Embryonic facial prominence (tissue), 1 donor: ENCODE results near the gene KIAA1328.

Experiments used
- DNase-seq: peaks from one replicate; pipeline ENCODE4 v3.0.0-alpha.2; 2016; ENCODE audit errors: extremely low spot score

The KIAA1328 gene

GRCh38 chr18:36950960-36951359 is 122.0 kb downstream of the KIAA1328 start:
- no peak for DNase-seq

GRCh38 chr18:36953047-36953446 is 124.1 kb downstream of the KIAA1328 start:
- no peak for DNase-seq

GRCh38 chr18:36960038-36960437 is 131.1 kb downstream of the KIAA1328 start:
- DNase-seq = no peak

DNA sequence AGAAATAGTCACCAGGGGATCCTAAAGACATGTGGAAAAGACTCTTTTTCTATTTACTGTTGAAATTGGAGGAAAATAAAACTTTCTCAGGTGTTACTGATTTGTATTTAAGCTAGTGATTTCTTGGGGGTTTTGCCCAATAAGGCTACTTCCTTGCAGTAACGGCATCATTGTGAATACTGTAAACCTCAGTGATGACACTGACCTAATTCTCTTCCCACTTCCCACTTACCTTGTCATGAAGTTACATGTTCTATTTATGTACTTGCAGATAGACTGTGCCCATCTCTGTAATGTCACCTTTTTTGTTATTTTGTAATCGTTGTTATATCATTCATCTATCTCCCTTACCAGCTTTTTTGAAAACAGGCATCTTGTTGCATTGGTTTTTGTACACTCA is 134.5 kb downstream of the KIAA1328 start:
- DNase-seq = no peak

DNA sequence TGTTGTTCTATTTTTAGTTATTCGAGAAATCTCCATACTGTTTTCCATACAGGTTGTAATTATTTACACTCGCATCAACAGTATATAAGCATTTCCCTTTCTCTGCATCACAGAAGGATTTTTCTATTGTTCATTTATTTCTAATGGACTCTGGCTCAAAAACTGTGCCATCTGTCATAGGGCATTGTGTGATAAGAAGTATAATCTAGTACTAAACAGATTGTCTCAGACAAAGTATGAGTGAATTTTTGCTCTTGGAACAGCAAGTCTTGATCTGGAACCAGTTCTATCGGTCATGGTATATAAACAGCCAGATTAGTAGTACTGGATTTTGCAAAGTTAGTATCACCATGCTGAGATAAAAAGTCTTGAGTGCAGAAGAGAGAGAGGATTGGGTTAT is 145.8 kb downstream of the KIAA1328 start:
- DNase-seq = no peak

DNA sequence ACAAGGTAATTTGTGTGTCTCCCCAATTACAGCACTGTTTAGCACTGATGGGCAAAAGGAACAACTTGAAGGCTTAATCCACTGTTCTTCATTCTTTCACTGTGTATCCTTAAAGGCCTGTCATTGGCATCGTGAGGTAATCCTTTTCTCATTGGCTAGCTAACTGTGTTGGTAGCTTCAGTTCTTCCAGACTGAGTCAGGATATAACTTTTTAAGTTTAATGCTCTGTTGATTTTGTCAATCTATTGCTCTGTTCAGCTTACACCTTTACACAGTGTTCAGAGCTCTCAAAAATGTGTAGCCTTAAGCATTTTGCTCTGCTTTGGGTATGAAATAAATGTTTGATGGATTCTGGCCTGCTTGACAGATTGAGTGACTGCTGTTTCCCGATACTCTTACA is 148.2 kb downstream of the KIAA1328 start:
- no peak for DNase-seq

DNA sequence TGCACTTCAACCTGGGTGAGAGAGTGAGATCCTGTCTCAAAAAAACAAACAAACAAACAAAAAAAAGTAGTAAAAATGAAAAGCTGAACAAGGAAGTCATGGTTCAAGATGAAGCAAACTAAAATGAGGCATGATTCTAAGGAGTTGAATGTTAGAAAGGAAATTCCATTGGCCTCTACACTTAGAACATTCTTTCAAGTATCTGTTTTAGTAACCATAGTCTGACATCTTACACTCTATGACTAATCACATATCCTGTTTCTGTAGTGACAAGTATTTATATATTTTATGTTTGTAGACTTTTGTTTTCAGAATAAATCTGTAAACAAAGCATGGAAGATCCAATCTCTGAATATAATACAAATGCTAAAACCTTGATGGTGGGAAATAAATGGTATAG is 164.1 kb downstream of the KIAA1328 start:
- no peak for DNase-seq

- DNase-seq = no peak
Measured at GRCh38 chr18:37006742-37007141, 177.8 kb downstream of the KIAA1328 start.

GRCh38 chr18:37012452-37012851 is 183.5 kb downstream of the KIAA1328 start:
- DNase-seq = no peak

GRCh38 chr18:37019157-37019827 is 190.4 kb downstream of the KIAA1328 start:
- no peak for DNase-seq

DNA sequence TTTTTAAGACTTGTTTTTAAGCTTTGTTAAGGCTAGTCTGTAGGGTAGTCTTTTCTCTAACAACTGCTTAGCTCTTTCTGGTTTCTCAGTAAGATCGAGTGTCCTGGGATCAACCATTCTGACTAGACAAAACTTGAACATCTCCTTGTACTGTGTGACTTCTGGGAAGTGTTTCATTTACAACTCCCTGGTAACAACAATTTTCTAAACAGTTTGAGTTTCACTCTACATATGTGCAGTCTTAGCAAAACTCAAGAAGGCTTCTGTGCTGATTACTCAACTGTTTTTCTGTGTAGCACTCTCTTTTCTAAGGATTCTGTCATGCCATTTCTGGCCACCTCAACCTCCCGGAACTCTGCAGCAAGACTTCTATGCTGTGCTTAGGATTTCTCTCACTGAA is 204.5 kb downstream of the KIAA1328 start:
- DNase-seq = no peak

- no peak for DNase-seq
Measured at GRCh38 chr18:37042381-37042780, 213.5 kb downstream of the KIAA1328 start.

DNA sequence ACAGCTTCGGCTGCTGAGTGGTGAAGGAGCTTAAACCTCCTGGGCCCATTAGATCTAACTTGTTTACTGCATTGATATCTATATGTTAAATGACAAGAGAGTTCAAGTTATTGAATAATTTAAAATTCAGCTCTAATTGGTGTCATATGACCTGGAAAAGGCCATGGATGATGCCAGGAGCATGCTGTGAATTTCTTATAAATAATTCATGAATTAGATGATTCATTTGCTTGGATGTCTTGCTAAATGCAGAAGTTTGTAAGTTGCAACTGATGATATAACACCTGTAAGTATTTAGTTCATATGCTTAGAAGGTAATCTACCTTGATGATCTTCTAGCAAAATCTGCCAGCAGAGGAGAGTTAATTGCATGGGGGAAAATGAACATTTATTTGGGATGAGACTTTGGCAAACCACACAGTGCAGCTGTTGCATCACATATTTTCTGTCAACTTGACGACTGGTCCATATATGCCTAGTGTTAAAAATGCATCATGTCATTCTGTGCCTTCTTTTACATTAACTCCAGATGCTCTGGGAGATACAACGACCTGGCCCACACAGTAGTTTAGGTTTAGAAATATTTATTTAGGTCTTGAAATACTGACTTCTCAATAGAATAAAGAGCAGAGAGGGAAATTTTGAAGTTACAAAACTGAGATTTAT is 226.3 kb downstream of the KIAA1328 start:
- no peak for DNase-seq

DNA sequence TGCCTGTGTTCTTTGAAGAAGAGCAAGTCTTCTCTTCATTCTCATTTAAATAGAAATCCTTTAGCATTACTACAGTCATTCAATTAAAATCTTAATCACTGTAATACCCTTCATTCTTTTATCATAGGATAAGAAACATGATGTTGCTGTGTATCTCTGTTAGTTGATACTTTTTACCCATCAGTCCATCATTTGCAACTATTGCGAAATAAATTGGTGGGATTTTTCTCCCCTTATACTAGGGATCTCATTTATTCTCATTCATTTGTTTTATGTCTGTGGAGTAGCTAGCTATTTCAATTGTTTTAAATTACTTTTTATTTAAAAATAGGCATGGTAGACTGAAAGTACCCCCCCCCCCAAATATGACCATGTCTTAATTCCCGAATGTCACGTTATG is 235.3 kb downstream of the KIAA1328 start:
- no peak for DNase-seq

GRCh38 chr18:37065254-37065653 is 236.3 kb downstream of the KIAA1328 start:
- DNase-seq = no peak

- DNase-seq = no peak
Measured at GRCh38 chr18:37084912-37085311, 256.0 kb downstream of the KIAA1328 start.

DNA sequence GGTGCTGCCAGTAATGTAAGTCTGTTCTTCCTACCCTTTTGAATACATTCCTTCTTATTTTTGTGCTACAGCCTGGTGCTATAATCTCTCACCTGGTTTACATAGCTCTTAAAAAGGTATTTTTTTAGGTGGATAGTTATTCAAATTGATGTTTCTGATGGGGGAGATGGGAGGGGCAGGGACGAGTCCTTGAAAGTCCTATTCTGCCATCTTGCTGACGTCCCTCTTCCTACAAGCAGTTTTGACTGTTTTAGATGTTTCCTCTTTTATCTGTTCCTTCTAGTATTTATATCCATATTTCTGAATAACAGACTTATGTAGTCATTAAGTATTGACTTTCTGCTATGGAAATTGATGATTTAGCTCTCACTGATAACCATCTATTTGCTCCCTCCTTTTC is 256.4 kb downstream of the KIAA1328 start:
- no peak for DNase-seq

DNA sequence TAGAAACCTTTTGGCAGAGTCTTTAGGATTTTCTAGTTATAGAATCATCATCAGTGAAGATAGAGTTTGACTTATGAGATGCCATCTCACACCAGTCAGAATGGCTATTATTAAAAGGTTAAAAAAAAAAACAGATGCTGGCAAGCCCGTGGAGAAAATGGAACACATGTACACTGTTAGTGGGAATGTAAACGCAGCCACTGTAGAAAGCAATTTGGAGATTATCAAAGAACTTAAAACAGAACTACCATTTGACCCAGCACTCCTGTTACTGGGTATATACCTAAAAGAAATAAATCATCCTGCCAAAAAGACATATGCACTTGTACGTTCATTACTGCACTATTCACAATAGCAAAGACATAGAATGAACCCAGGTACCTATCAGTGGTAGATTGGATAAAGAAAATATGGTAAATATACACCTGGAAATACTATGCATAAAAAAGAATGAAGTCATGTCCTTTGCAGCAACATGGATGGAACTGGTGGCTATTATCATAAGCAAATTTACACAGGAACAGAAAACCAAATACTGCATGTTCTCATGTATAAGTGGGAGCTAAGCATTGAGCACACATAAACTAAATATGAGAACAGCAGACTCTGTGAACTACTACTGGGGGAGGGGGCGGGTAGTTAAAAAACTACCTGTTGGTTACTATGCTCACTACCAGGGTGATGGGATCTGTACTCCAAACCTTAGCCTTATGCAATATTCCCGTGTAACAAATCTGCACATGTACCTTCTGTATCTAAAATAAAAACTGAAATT is 279.0 kb downstream of the KIAA1328 start:
- DNase-seq = no peak

DNA sequence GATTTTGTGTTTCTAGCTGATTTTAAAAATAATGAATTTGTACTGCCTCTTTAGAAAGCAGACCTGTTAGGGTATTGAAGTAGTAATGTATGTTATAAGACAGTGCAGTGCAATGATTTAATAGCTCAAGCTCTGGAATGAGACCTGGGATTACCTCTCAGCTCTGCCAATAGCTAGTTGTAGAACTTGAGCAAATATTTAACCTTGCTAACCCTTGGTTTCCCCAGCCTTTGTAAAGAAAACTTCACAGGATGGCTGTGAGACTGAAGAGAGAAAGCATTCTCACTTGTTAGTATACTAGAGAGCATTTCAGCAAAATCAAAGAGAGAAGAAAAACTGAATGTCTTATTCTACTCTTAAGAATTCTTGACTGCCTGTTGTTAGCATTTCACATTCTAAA is 293.9 kb downstream of the KIAA1328 start:
- DNase-seq = no peak

GRCh38 chr18:37124516-37124915 is 295.6 kb downstream of the KIAA1328 start:
- DNase-seq = no peak

GRCh38 chr18:37135177-37135576 is 306.2 kb downstream of the KIAA1328 start:
- no peak for DNase-seq

GRCh38 chr18:37138456-37138855 is 309.5 kb downstream of the KIAA1328 start:
- no peak for DNase-seq

DNA sequence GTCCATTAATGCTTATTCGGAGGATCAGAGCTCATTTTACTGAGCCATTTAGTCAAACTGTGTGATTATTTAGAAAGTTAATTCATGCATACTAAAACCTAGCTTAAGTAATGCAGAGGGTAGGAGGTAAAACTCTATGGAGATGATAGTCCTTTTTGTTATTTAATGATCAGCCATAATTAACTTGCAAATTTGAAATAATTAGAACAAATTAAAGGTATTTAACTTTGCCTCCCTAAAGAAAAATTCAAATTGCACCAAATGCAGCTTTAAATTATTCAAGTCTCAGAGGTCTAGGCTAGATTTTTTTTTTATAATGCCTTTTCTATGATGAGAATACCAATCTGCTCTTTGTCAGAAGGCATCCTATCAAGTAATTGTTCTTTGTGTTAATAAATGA is 310.9 kb downstream of the KIAA1328 start:
- DNase-seq = no peak
